GM18505 (cell line): ENCODE measurements around the gene USP33.

Experiments
- ATAC-seq: cut with Tn5 transposase; IDR thresholded peaks from one replicate; pipeline ENCODE4 v1.9.1; 2021; ENCODE audit not compliant: unreplicated experiment
- POLR2A ChIP-seq: IDR thresholded peaks from 4 replicates; pipeline ENCODE4 v1.6.1; 2011; ENCODE audit warnings: borderline replicate concordance; ENCODE audit not compliant: insufficient read depth, insufficient read length; ENCODE audit errors: extremely low read depth

Gene USP33

GRCh38 chr1:77673716-77674355, 85.8 kb downstream of the USP33 start:
- TF ChIP-seq POLR2A, result no peak
- no peak for ATAC-seq

GRCh38 chr1:77673030-77673429, 86.6 kb downstream of the USP33 start:
- no peak for ATAC-seq
- no peak for TF ChIP-seq POLR2A

GRCh38 chr1:77672374-77672773, 87.3 kb downstream of the USP33 start:
- TF ChIP-seq POLR2A, result no peak
- no peak for ATAC-seq

- no peak for ATAC-seq
These were observed 87.8 kb downstream of the USP33 start for GRCh38 chr1:77671836-77672235.

GRCh38 chr1:77670330-77670729, 89.3 kb downstream of the USP33 start:
- no peak for TF ChIP-seq POLR2A
- no peak for ATAC-seq

More at GRCh38 chr1:77671836-77672235, 87.8 kb downstream of the USP33 start:
- no peak for TF ChIP-seq POLR2A

- no peak for ATAC-seq
- no peak for TF ChIP-seq POLR2A
These were observed 90.7 kb downstream of the USP33 start for GRCh38 chr1:77668924-77669449.

- ATAC-seq, result no peak
- no peak for TF ChIP-seq POLR2A
These were observed 94.6 kb downstream of the USP33 start for GRCh38 chr1:77664939-77665516.

- ATAC-seq, result no peak
- TF ChIP-seq POLR2A, result no peak
These were observed 98.0 kb downstream of the USP33 start for GRCh38 chr1:77661696-77662095.

GRCh38 chr1:77659879-77660593, 99.6 kb downstream of the USP33 start:
- ATAC-seq, result no peak
- TF ChIP-seq POLR2A, result no peak

GRCh38 chr1:77658271-77658670, 101.4 kb downstream of the USP33 start:
- TF ChIP-seq POLR2A, result no peak
- no peak for ATAC-seq

GRCh38 chr1:77655431-77655974, 104.1 kb downstream of the USP33 start:
- TF ChIP-seq POLR2A, result no peak
- no peak for ATAC-seq

- TF ChIP-seq POLR2A, result no peak
- ATAC-seq, result no peak
These were observed 106.6 kb downstream of the USP33 start for GRCh38 chr1:77652970-77653516.

- TF ChIP-seq POLR2A, result no peak
- no peak for ATAC-seq
These were observed 107.4 kb downstream of the USP33 start for GRCh38 chr1:77652268-77652667.
